Cardiac septum (tissue), 1 donor: Measurements from ENCODE around the gene LRRC63. TPM values are rescaled to one million over a fixed set of nuclear protein-coding genes. Genes with fewer than 3 reads are reported as not detected.
"Not testable (repeated sequence)": the region's sequence is repeated elsewhere in the genome, so short reads cannot be mapped to it uniquely, and the experiment has no call there.

Source experiments
- DNase-seq: peaks from one replicate; pipeline ENCODE4 v3.0.0-alpha.2; 2020; ENCODE audit warnings: low spot score
- intact Hi-C: fragments of 100-400 bp; cut with DNase I; formaldehyde crosslinking; loops from one replicate; pipeline ENCODE4 v1.14.0; 2022
- total RNA-seq: library from RNA; stranded (reverse); fragmentation: NEBNext Ultra II Directional; extraction: Animal tissue kit (Norgen Biotek cat#: 25700); gene quantifications from one replicate; pipeline ENCODE4 v1.2.1, GENCODE V29; 2021
- donor health status: DM: no; HTN: no; CAD: no.

The LRRC63 gene
- total RNA-seq, 1 donor from 2014 or later: not detected

GRCh38 chr13:46214741-46215140 lies 3.0 kb downstream of the LRRC63 start:
- intact Hi-C loops, DNase-seq: not testable (repeated sequence)

- intact Hi-C loops, DNase-seq: not testable (repeated sequence)
Observed at GRCh38 chr13:46220234-46220633, 8.5 kb downstream of the LRRC63 start.

- no peak for DNase-seq
- intact Hi-C loops: no loop called here
Observed at GRCh38 chr13:46229251-46229650, 17.5 kb downstream of the LRRC63 start.

GRCh38 chr13:46232281-46232680 lies 20.6 kb downstream of the LRRC63 start:
- DNase-seq: no peak
- intact Hi-C loops: no loop called here

- intact Hi-C loops: no loop called here
- DNase-seq: no peak
Observed at GRCh38 chr13:46235286-46235685, 23.6 kb downstream of the LRRC63 start.

- intact Hi-C loops: no loop called here
- DNase-seq: no peak
Observed at GRCh38 chr13:46265292-46265691, 53.6 kb downstream of the LRRC63 start.

- no peak for DNase-seq
- intact Hi-C loops: no loop called here
Observed at GRCh38 chr13:46267166-46267565, 55.4 kb downstream of the LRRC63 start.

GRCh38 chr13:46270416-46270815 lies 58.7 kb downstream of the LRRC63 start:
- intact Hi-C loops: no loop called here
- no peak for DNase-seq

GRCh38 chr13:46274094-46274698 lies 62.5 kb downstream of the LRRC63 start:
- intact Hi-C loops: no loop called here
- DNase-seq: no peak

GRCh38 chr13:46278474-46278873 lies 66.7 kb downstream of the LRRC63 start:
- no peak for DNase-seq
- intact Hi-C loops: no loop called here

- intact Hi-C loops: no loop called here
- no peak for DNase-seq
Observed at GRCh38 chr13:46281779-46282178, 70.1 kb downstream of the LRRC63 start.

- intact Hi-C loops, DNase-seq: not testable (repeated sequence)
Observed at GRCh38 chr13:46283912-46284824, 72.4 kb downstream of the LRRC63 start.

- intact Hi-C loops: no loop called here
- DNase-seq: no peak
Observed at GRCh38 chr13:46286972-46287371, 75.2 kb downstream of the LRRC63 start.

- intact Hi-C loops: no loop called here
- DNase-seq: no peak
Observed at GRCh38 chr13:46288570-46289259, 77.0 kb downstream of the LRRC63 start.

- DNase-seq: no peak
- intact Hi-C loops: no loop called here
Observed at GRCh38 chr13:46289260-46289955, 77.7 kb downstream of the LRRC63 start.

GRCh38 chr13:46290434-46290833 lies 78.7 kb downstream of the LRRC63 start:
- no peak for DNase-seq
- intact Hi-C loops: no loop called here

- no peak for DNase-seq
- intact Hi-C loops: no loop called here
Observed at GRCh38 chr13:46293436-46293835, 81.7 kb downstream of the LRRC63 start.

GRCh38 chr13:46295491-46296114 lies 83.9 kb downstream of the LRRC63 start:
- DNase-seq: peak; percentile 80
- intact Hi-C loops: no loop called here

- intact Hi-C loops: no loop called here
- no peak for DNase-seq
Observed at GRCh38 chr13:46296115-46296822, 84.5 kb downstream of the LRRC63 start.
